ENCODE measurements around the gene SERPINH1. TPM values are rescaled to one million over a fixed set of nuclear protein-coding genes. Genes with fewer than 3 reads are reported as not detected.

SERPINH1 gene
- total and polyA plus RNA-seq, 5 donors from 2014 or later: 1.2 to 4.5 (median 3.4) TPM

DNA sequence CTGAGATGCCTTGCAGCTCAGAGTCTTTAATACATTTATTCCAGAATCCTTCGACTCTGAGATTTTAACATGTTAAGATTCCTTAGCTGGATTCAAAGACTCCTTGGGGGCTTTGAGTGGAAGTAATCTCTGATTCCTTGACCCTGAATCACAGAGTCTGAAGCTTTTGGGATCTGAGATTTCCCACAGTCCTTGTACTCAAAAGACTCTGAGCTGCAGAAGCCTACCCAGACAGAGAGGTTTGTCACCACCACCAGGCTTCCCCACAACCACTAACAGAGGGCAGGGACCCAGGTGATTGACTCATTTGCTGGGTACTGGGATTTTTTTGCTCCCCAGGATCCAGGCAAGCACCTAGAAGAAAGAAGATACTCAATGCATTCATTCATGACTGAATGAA, 1.4 kb upstream of the SERPINH1 start:
- DNase-seq (no peak), ATAC-seq (ENCODE audit: low read depth in 2 of 2) (no peak)
- Histone ChIP-seq H3K27me3 (ENCODE audit: control insufficient read depth, insufficient read depth, low read length) (no peaks in the 10 kb centered on the region), H3K9me3 (ENCODE audit: control insufficient read depth in 2 of 2, low read length in 2 of 2) (no peaks in the 10 kb centered on the region), H3K27ac (ENCODE audit: insufficient read depth, low read length, poor library complexity, severe bottlenecking) (no peak overlapping the region), H3K4me1 (ENCODE audit: control insufficient read depth, insufficient read depth, low read length, poor library complexity, severe bottlenecking) (peaks cover 22% of the 10 kb centered on the region), H3K4me3 (ENCODE audit: low read depth, low read length) (no peak overlapping the region), H3K36me3 (ENCODE audit: control insufficient read depth, insufficient read depth, low read length) (no peaks in the 10 kb centered on the region)
- H3K9me3 Mint-ChIP-seq: no peaks in the 10 kb centered on the region
- H3K27me3 Mint-ChIP-seq: peaks cover 7% of the 10 kb centered on the region
- H3K27ac Mint-ChIP-seq: peak overlapping the region in 1 of 3 donors; percentile 20
- peak overlapping the region; percentile 83 to 99 (median 97) for H3K4me3 Mint-ChIP-seq
- H3K36me3 Mint-ChIP-seq: no peaks in the 10 kb centered on the region
- H3K4me1 Mint-ChIP-seq: peaks cover 0 to 45% (median 20%) of the 10 kb centered on the region in 4 donors

GRCh38 chr11:75561426-75562047, 516 bp upstream of the SERPINH1 start:
- Histone ChIP-seq H3K27ac (ENCODE audit: insufficient read depth, low read length, poor library complexity, severe bottlenecking) (peak overlapping the region; percentile 69), H3K9me3 (ENCODE audit: control insufficient read depth in 2 of 2, low read length in 2 of 2) (no peaks in the 10 kb centered on the region), H3K27me3 (ENCODE audit: control insufficient read depth, insufficient read depth, low read length) (no peaks in the 10 kb centered on the region), H3K4me3 (ENCODE audit: low read depth, low read length) (peak overlapping the region; percentile 80), H3K36me3 (ENCODE audit: control insufficient read depth, insufficient read depth, low read length) (no peaks in the 10 kb centered on the region), H3K4me1 (ENCODE audit: control insufficient read depth, insufficient read depth, low read length, poor library complexity, severe bottlenecking) (peaks cover 22% of the 10 kb centered on the region)
- Mint-ChIP-seq H3K27me3 (peaks cover 4% of the 10 kb centered on the region), H3K9me3 (no peaks in the 10 kb centered on the region), H3K36me3 (no peaks in the 10 kb centered on the region), H3K27ac (peak overlapping the region; percentile 77 to 98 (median 95)), H3K4me3 (peak overlapping the region; percentile 96 to 99 (median 98)), H3K4me1 (peaks cover 0 to 49% (median 20%) of the 10 kb centered on the region in 4 donors)
- ATAC-seq (ENCODE audit: low read depth in 2 of 2) (no peak), DNase-seq (peak in 1 of 3 donors; percentile 27)

- DNase-seq (no peak), ATAC-seq (ENCODE audit: low read depth in 2 of 2) (no peak)
- Mint-ChIP-seq H3K4me3 (peak overlapping the region; percentile 96 to 99 (median 98)), H3K4me1 (peaks cover 0 to 51% (median 20%) of the 10 kb centered on the region in 4 donors), H3K27me3 (no peaks in the 10 kb centered on the region), H3K27ac (peak overlapping the region; percentile 87 to 98 (median 95)), H3K9me3 (no peaks in the 10 kb centered on the region), H3K36me3 (no peaks in the 10 kb centered on the region)
- Histone ChIP-seq H3K4me1 (ENCODE audit: control insufficient read depth, insufficient read depth, low read length, poor library complexity, severe bottlenecking) (peaks cover 22% of the 10 kb centered on the region), H3K27me3 (ENCODE audit: control insufficient read depth, insufficient read depth, low read length) (no peaks in the 10 kb centered on the region), H3K36me3 (ENCODE audit: control insufficient read depth, insufficient read depth, low read length) (no peaks in the 10 kb centered on the region), H3K9me3 (ENCODE audit: control insufficient read depth in 2 of 2, low read length in 2 of 2) (no peaks in the 10 kb centered on the region), H3K4me3 (ENCODE audit: low read depth, low read length) (peak overlapping the region; percentile 80), H3K27ac (ENCODE audit: insufficient read depth, low read length, poor library complexity, severe bottlenecking) (peak overlapping the region; percentile 69)
Observed at GRCh38 chr11:75562836-75563484, 907 bp downstream of the SERPINH1 start.

GRCh38 chr11:75563501-75563977, 1.5 kb downstream of the SERPINH1 start:
- DNase-seq (no peak), ATAC-seq (ENCODE audit: low read depth in 2 of 2) (no peak)
- no peaks in the 10 kb centered on the region for H3K9me3 Mint-ChIP-seq
- Histone ChIP-seq H3K27ac (ENCODE audit: insufficient read depth, low read length, poor library complexity, severe bottlenecking) (peak overlapping the region; percentile 69), H3K9me3 (ENCODE audit: control insufficient read depth in 2 of 2, low read length in 2 of 2) (no peaks in the 10 kb centered on the region), H3K4me1 (ENCODE audit: control insufficient read depth, insufficient read depth, low read length, poor library complexity, severe bottlenecking) (peaks cover 22% of the 10 kb centered on the region), H3K4me3 (ENCODE audit: low read depth, low read length) (no peak overlapping the region), H3K36me3 (ENCODE audit: control insufficient read depth, insufficient read depth, low read length) (no peaks in the 10 kb centered on the region), H3K27me3 (ENCODE audit: control insufficient read depth, insufficient read depth, low read length) (no peaks in the 10 kb centered on the region)
- H3K4me3 Mint-ChIP-seq: peak overlapping the region; percentile 96 to 99 (median 98)
- no peaks in the 10 kb centered on the region for H3K27me3 Mint-ChIP-seq
- peaks cover 3% of the 10 kb centered on the region for H3K36me3 Mint-ChIP-seq
- peak overlapping the region; percentile 91 to 98 (median 95) for H3K27ac Mint-ChIP-seq
- H3K4me1 Mint-ChIP-seq: peaks cover 0 to 51% (median 20%) of the 10 kb centered on the region in 4 donors

DNA sequence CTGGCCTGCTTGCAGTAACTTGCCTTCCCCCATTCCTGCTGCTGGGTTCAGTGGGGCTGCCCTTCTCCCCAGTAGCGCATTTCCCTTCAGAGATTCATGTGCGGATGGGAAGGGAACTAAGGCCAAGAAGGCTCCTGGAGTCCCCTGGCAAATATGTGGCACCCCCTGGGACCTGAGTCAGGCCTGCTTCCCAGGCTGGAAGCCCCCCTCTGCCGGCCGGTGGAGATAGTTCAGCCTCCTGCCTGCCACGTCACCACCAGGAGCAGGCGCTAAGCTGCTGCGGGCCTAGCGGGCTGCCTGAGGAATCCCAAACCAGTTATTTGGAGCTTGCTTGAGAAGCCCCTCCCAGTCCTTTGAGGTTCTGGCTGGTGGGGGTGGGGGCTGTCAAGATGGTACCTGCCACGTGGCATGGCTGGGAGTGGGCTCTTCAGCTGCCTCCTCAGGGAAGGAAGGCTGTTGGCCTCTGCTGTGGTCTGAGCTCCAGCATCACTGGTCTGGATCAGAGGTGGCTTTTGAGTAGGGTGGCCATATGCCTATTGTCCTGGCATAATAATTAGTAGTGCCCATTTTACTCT, 2.0 kb downstream of the SERPINH1 start:
- H3K4me3 ChIP-seq (ENCODE audit: low read depth, low read length): no peak overlapping the region
- Mint-ChIP-seq H3K27me3 (no peaks in the 10 kb centered on the region), H3K9me3 (no peaks in the 10 kb centered on the region), H3K4me3 (peak overlapping the region; percentile 96 to 99 (median 98)), H3K36me3 (peaks cover 8% of the 10 kb centered on the region), H3K27ac (peak overlapping the region; percentile 91 to 98 (median 95)), H3K4me1 (peaks cover 0 to 51% (median 20%) of the 10 kb centered on the region in 4 donors)
- ATAC-seq (ENCODE audit: low read depth in 2 of 2): no peak
- peaks cover 22% of the 10 kb centered on the region for H3K4me1 ChIP-seq (ENCODE audit: control insufficient read depth, insufficient read depth, low read length, poor library complexity, severe bottlenecking)
- H3K36me3 ChIP-seq (ENCODE audit: control insufficient read depth, insufficient read depth, low read length): peaks cover 2% of the 10 kb centered on the region
- no peaks in the 10 kb centered on the region for H3K27me3 ChIP-seq (ENCODE audit: control insufficient read depth, insufficient read depth, low read length)
- no peak for DNase-seq
- peak overlapping the region; percentile 19 for H3K27ac ChIP-seq (ENCODE audit: insufficient read depth, low read length, poor library complexity, severe bottlenecking)
- no peaks in the 10 kb centered on the region for H3K9me3 ChIP-seq (ENCODE audit: control insufficient read depth in 2 of 2, low read length in 2 of 2)

DNA sequence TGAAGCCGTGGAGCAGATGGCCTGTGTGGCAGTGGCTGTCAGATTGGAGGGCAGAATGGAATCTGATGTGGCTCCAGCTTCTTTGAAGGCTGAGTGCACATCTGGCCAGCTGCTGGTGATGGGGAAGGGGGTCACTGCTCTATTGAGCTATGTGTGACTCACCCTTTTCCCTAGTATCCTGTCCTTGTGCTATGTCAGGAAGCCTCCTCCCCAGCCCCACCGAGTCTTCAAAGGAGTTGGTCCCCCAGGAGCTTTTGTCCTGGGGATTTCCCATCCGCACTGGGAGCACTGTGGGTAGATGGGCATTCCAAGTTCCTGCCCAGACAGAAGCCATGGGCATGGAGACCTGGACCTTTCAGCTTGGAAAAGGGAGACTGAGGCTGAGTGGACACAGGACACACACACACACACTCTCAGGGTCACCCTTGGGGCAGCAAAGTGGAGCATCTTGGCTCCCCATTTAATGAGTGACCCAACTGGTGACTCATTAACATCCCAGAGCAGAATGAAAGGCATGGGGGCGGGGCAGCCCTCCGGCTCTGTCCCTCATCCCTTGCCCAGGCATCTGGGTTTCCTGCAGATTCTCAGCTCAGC, 3.3 kb downstream of the SERPINH1 start:
- Histone ChIP-seq H3K27me3 (ENCODE audit: control insufficient read depth, insufficient read depth, low read length) (no peaks in the 10 kb centered on the region), H3K36me3 (ENCODE audit: control insufficient read depth, insufficient read depth, low read length) (peaks cover 10% of the 10 kb centered on the region), H3K9me3 (ENCODE audit: control insufficient read depth in 2 of 2, low read length in 2 of 2) (no peaks in the 10 kb centered on the region), H3K27ac (ENCODE audit: insufficient read depth, low read length, poor library complexity, severe bottlenecking) (no peak overlapping the region), H3K4me3 (ENCODE audit: low read depth, low read length) (no peak overlapping the region), H3K4me1 (ENCODE audit: control insufficient read depth, insufficient read depth, low read length, poor library complexity, severe bottlenecking) (peaks cover 22% of the 10 kb centered on the region)
- Mint-ChIP-seq H3K4me3 (peak overlapping the region in 2 of 4 donors; percentile 11 to 99), H3K4me1 (peaks cover 0 to 51% (median 20%) of the 10 kb centered on the region in 4 donors), H3K27ac (peak overlapping the region; percentile 5 to 95 (median 67)), H3K36me3 (peaks cover 12% of the 10 kb centered on the region), H3K27me3 (no peaks in the 10 kb centered on the region), H3K9me3 (no peaks in the 10 kb centered on the region)
- no peak for DNase-seq
- no peak for ATAC-seq (ENCODE audit: low read depth in 2 of 2)

GRCh38 chr11:75565916-75566762, 4.1 kb downstream of the SERPINH1 start:
- Histone ChIP-seq H3K9me3 (ENCODE audit: control insufficient read depth in 2 of 2, low read length in 2 of 2) (no peaks in the 10 kb centered on the region), H3K27me3 (ENCODE audit: control insufficient read depth, insufficient read depth, low read length) (no peaks in the 10 kb centered on the region), H3K4me1 (ENCODE audit: control insufficient read depth, insufficient read depth, low read length, poor library complexity, severe bottlenecking) (peaks cover 22% of the 10 kb centered on the region), H3K27ac (ENCODE audit: insufficient read depth, low read length, poor library complexity, severe bottlenecking) (no peak overlapping the region), H3K4me3 (ENCODE audit: low read depth, low read length) (no peak overlapping the region), H3K36me3 (ENCODE audit: control insufficient read depth, insufficient read depth, low read length) (peaks cover 15% of the 10 kb centered on the region)
- ATAC-seq (ENCODE audit: low read depth in 2 of 2) (no peak), DNase-seq (no peak)
- Mint-ChIP-seq H3K27ac (peak overlapping the region in 1 of 3 donors; percentile 67), H3K4me1 (peaks cover 0 to 48% (median 16%) of the 10 kb centered on the region in 4 donors), H3K36me3 (peaks cover 17% of the 10 kb centered on the region), H3K9me3 (no peaks in the 10 kb centered on the region), H3K4me3 (peak overlapping the region in 1 of 4 donors; percentile 59), H3K27me3 (no peaks in the 10 kb centered on the region)

Data from CD4-positive, CD25-positive, alpha-beta regulatory T cell (primary cell).